ENCODE data around the gene MLH3. TPM values are rescaled to one million over a fixed set of nuclear protein-coding genes. Genes with fewer than 3 reads are reported as not detected.

The MLH3 gene
- total RNA-seq, 1 donor from 2014 or later = 12.9 TPM

- peaks cover 2% of the 10 kb centered on the region for H3K9me3 Mint-ChIP-seq (ENCODE audit: unreplicated experiment)
- no peak overlapping the region for H3K27ac Mint-ChIP-seq (ENCODE audit: unreplicated experiment)
- H2AFZ ChIP-seq (ENCODE audit: low read depth, low read length) = no peak overlapping the region
Observed at GRCh38 chr14:75053396-75054291, 2.4 kb upstream of the MLH3 start.

GRCh38 chr14:75051556-75051899 is 261 bp upstream of the MLH3 start:
- Histone ChIP-seq H3K4me3 (ENCODE audit: insufficient read depth, low read depth, low read length) (peak overlapping the region; percentile 67), H3K27ac (ENCODE audit: low read depth, low read length) (no peak overlapping the region), H3K27me3 (ENCODE audit: insufficient read depth, low read length) (no peaks in the 10 kb centered on the region), H3K79me2 (ENCODE audit: insufficient read depth, low read length) (peaks cover 10% of the 10 kb centered on the region), H3K36me3 (ENCODE audit: insufficient read depth, low read length) (no peaks in the 10 kb centered on the region), H4K20me1 (ENCODE audit: insufficient read depth, low read length) (no peaks in the 10 kb centered on the region), H3K9me3 (ENCODE audit: insufficient read depth, low read depth, low read length) (no peaks in the 10 kb centered on the region), H2AFZ (ENCODE audit: low read depth, low read length) (peak overlapping the region; percentile 85), H3K9ac (ENCODE audit: low read length) (peak overlapping the region; percentile 82), H3K4me2 (ENCODE audit: low read length) (peak overlapping the region; percentile 91), H3K4me1 (ENCODE audit: insufficient read depth, low read length) (peaks cover 7% of the 10 kb centered on the region)
- Mint-ChIP-seq H3K27me3 (ENCODE audit: low read depth, unreplicated experiment) (no peaks in the 10 kb centered on the region), H3K36me3 (ENCODE audit: low read depth, unreplicated experiment) (peaks cover 3% of the 10 kb centered on the region), H3K4me1 (ENCODE audit: low read depth, unreplicated experiment) (peaks cover 1% of the 10 kb centered on the region), H3K4me3 (ENCODE audit: unreplicated experiment) (peak overlapping the region; percentile 89), H3K27ac (ENCODE audit: unreplicated experiment) (peak overlapping the region; percentile 64), H3K9me3 (ENCODE audit: unreplicated experiment) (peaks cover 2% of the 10 kb centered on the region)
- TF ChIP-seq CTCF (IDR thresholded peaks at IDR 0.05; ENCODE audit: insufficient read depth, low read depth, low read length) (no peak), EZH2 (IDR thresholded peaks at IDR 0.05; ENCODE audit: insufficient read depth, low read length) (no peak)
- no peak for DNase-seq (ENCODE audit: low read depth)
- no peak for FAIRE-seq

More at GRCh38 chr14:75053396-75054291, 2.4 kb upstream of the MLH3 start:
- Histone ChIP-seq H3K9ac (ENCODE audit: low read length) (no peak overlapping the region), H3K36me3 (ENCODE audit: insufficient read depth, low read length) (no peaks in the 10 kb centered on the region), H3K4me1 (ENCODE audit: insufficient read depth, low read length) (peaks cover 7% of the 10 kb centered on the region), H3K79me2 (ENCODE audit: insufficient read depth, low read length) (peaks cover 10% of the 10 kb centered on the region), H3K27me3 (ENCODE audit: insufficient read depth, low read length) (no peaks in the 10 kb centered on the region), H3K4me2 (ENCODE audit: low read length) (no peak overlapping the region), H3K27ac (ENCODE audit: low read depth, low read length) (no peak overlapping the region), H3K4me3 (ENCODE audit: insufficient read depth, low read depth, low read length) (no peak overlapping the region), H3K9me3 (ENCODE audit: insufficient read depth, low read depth, low read length) (no peaks in the 10 kb centered on the region), H4K20me1 (ENCODE audit: insufficient read depth, low read length) (no peaks in the 10 kb centered on the region)
- FAIRE-seq (no peak), DNase-seq (ENCODE audit: low read depth) (no peak)
- H3K36me3 Mint-ChIP-seq (ENCODE audit: low read depth, unreplicated experiment) = peaks cover 3% of the 10 kb centered on the region
- H3K4me1 Mint-ChIP-seq (ENCODE audit: low read depth, unreplicated experiment) = no peaks in the 10 kb centered on the region
- no peaks in the 10 kb centered on the region for H3K27me3 Mint-ChIP-seq (ENCODE audit: low read depth, unreplicated experiment)
- H3K4me3 Mint-ChIP-seq (ENCODE audit: unreplicated experiment) = no peak overlapping the region
- TF ChIP-seq CTCF (IDR thresholded peaks at IDR 0.05; ENCODE audit: insufficient read depth, low read depth, low read length) (no peak), EZH2 (IDR thresholded peaks at IDR 0.05; ENCODE audit: insufficient read depth, low read length) (no peak)

- Histone ChIP-seq H3K79me2 (ENCODE audit: insufficient read depth, low read length) (peaks cover 10% of the 10 kb centered on the region), H3K4me2 (ENCODE audit: low read length) (no peak overlapping the region), H3K36me3 (ENCODE audit: insufficient read depth, low read length) (no peaks in the 10 kb centered on the region), H3K9ac (ENCODE audit: low read length) (no peak overlapping the region), H3K9me3 (ENCODE audit: insufficient read depth, low read depth, low read length) (no peaks in the 10 kb centered on the region), H2AFZ (ENCODE audit: low read depth, low read length) (no peak overlapping the region), H4K20me1 (ENCODE audit: insufficient read depth, low read length) (no peaks in the 10 kb centered on the region), H3K4me1 (ENCODE audit: insufficient read depth, low read length) (peaks cover 7% of the 10 kb centered on the region), H3K27ac (ENCODE audit: low read depth, low read length) (no peak overlapping the region), H3K27me3 (ENCODE audit: insufficient read depth, low read length) (no peaks in the 10 kb centered on the region), H3K4me3 (ENCODE audit: insufficient read depth, low read depth, low read length) (no peak overlapping the region)
- FAIRE-seq (no peak), DNase-seq (ENCODE audit: low read depth) (no peak)
- H3K36me3 Mint-ChIP-seq (ENCODE audit: low read depth, unreplicated experiment) = peaks cover 3% of the 10 kb centered on the region
- peak overlapping the region; percentile 82 for H3K4me3 Mint-ChIP-seq (ENCODE audit: unreplicated experiment)
- H3K4me1 Mint-ChIP-seq (ENCODE audit: low read depth, unreplicated experiment) = peaks cover 8% of the 10 kb centered on the region
- H3K27ac Mint-ChIP-seq (ENCODE audit: unreplicated experiment) = no peak overlapping the region
- H3K27me3 Mint-ChIP-seq (ENCODE audit: low read depth, unreplicated experiment) = no peaks in the 10 kb centered on the region
- H3K9me3 Mint-ChIP-seq (ENCODE audit: unreplicated experiment) = peaks cover 2% of the 10 kb centered on the region
- TF ChIP-seq CTCF (IDR thresholded peaks at IDR 0.05; ENCODE audit: insufficient read depth, low read depth, low read length) = no peak
- no peak for TF ChIP-seq EZH2 (IDR thresholded peaks at IDR 0.05; ENCODE audit: insufficient read depth, low read length)
Observed at GRCh38 chr14:75049731-75050201, 1.5 kb downstream of the MLH3 start.

Measured in astrocyte (in vitro differentiated cells and primary cell).